K562 (cell line): Measurements from ENCODE around the gene ZFP3. TPM values are rescaled to one million over a fixed set of nuclear protein-coding genes. Genes with fewer than 3 reads are reported as not detected.

Experiments
- ATAC-seq: fragments of 200-7000 bp; cut with Tn5 transposase; 3 replicates; pipeline ENCODE4 v1.9.1; 2020; ENCODE audit warnings: moderate library complexity
- BruUV-seq: library from RNA; stranded (reverse); fragments of 400-500 nt; replicated peaks from 2 replicates; lab custom pipeline; 2021; lab: Mats Ljungman, UMichigan
- CTCF ChIA-PET: fragments of 300-600 bp; formaldehyde crosslinking; extraction: SDS; loops from one replicate; lab custom pipeline; 2021; ENCODE audit warnings: low intra/inter-chr PET ratio; lab: Yijun Ruan, JAX
- POLR2A ChIA-PET: fragments of 300-600, 350-650 bp; sonication (Branson Sonifier 250); formaldehyde crosslinking; extraction: SDS; loops from one replicate; lab custom pipeline; 2021; ENCODE audit warnings: antibody characterized with exemption, inconsistent platforms; lab: Yijun Ruan, JAX
- DNase-seq, 4 experiments: peaks; one replicate each; pipeline versions ENCODE4 v3.0.0 to v3.0.0-alpha.2; 2011 to 2018; ENCODE audit warnings: low spot score in 3 of 4, mixed read lengths in 3 of 4; ENCODE audit errors: extremely low read depth in 1 of 4
- FAIRE-seq: peaks from 2 replicates; lab custom pipeline; 2011; peaks lifted over from hg19 to GRCh38; lab: Jason Lieb, UNC
- H2AFZ ChIP-seq: 2 replicates; pipeline ENCODE4 v1.6.0; 2011; ENCODE audit warnings: low read depth, low read length, control low read depth, inconsistent platforms
- H3K27ac ChIP-seq: fragments of 200-600 bp; 3 replicates; pipeline ENCODE4 v1.8.0; 2011; ENCODE audit warnings: low read depth, mild to moderate bottlenecking, control low read depth, inconsistent platforms, low read length, moderate library complexity, mixed read lengths; ENCODE audit errors: extremely low read depth
- H3K27me3 ChIP-seq, 2 experiments: fragments of 300-600 bp in 1 of 2; 2 replicates in 1 of 2; 3 replicates in 1 of 2; pipeline versions ENCODE4 v1.6.0 to v1.8.0; 2011; ENCODE audit warnings: inconsistent platforms in 2 of 2, low read length in 2 of 2, mild to moderate bottlenecking in 1 of 2, mixed read lengths in 1 of 2, moderate library complexity in 1 of 2; ENCODE audit not compliant: control insufficient read depth in 2 of 2, insufficient read depth in 2 of 2
- H3K36me3 ChIP-seq: fragments of 300-600 bp; 3 replicates; pipeline ENCODE4 v1.8.0; 2011; ENCODE audit warnings: mild to moderate bottlenecking, low read length, inconsistent platforms; ENCODE audit not compliant: control insufficient read depth, insufficient read depth
- H3K4me1 ChIP-seq, 2 experiments: fragments of 200-600 bp in 1 of 2; replicated peaks in 1 of 2; 2 replicates in 1 of 2; 3 replicates in 1 of 2; pipeline versions ENCODE4 v1.5.1 to v1.8.0; 2011; ENCODE audit warnings: inconsistent platforms in 2 of 2, low read length in 2 of 2, mild to moderate bottlenecking in 1 of 2, mixed read lengths in 1 of 2, moderate library complexity in 1 of 2; ENCODE audit not compliant: control insufficient read depth in 2 of 2, insufficient read depth in 2 of 2
- H3K4me2 ChIP-seq: 2 replicates; pipeline ENCODE4 v1.6.1; 2011; ENCODE audit warnings: low read length, control low read depth, inconsistent platforms, mixed read lengths; ENCODE audit not compliant: insufficient read depth
- H3K4me3 ChIP-seq: fragments of 200-600 bp; sonication (generic), shearing (Covaris generic); 2 replicates; pipeline ENCODE4 v1.5.1; 2016; ENCODE audit warnings: control low read depth, inconsistent platforms
- H3K79me2 ChIP-seq: fragments of 200-600 bp; 3 replicates; pipeline ENCODE4 v1.8.0; 2011; ENCODE audit warnings: low read length, inconsistent platforms; ENCODE audit not compliant: control insufficient read depth, insufficient read depth
- H3K9ac ChIP-seq, 2 experiments: 2 replicates each; pipeline versions ENCODE4 v1.6.0 to v1.6.1; 2011; ENCODE audit warnings: low read depth in 2 of 2, low read length in 2 of 2, control low read depth in 1 of 2, inconsistent platforms in 1 of 2, mild to moderate bottlenecking in 1 of 2, mixed read lengths in 1 of 2; ENCODE audit not compliant: insufficient read depth in 1 of 2
- H3K9me1 ChIP-seq: one replicate; pipeline ENCODE4 v1.6.0; 2011; ENCODE audit warnings: inconsistent platforms, mild to moderate bottlenecking, low read length, moderate library complexity; ENCODE audit not compliant: control insufficient read depth, insufficient read depth
- H3K9me3 ChIP-seq: replicated peaks from 2 replicates; pipeline ENCODE4 v1.5.1; 2011; ENCODE audit warnings: low read depth, low read length, inconsistent platforms; ENCODE audit not compliant: control insufficient read depth, insufficient read depth
- H4K20me1 ChIP-seq: replicated peaks from 2 replicates; pipeline ENCODE4 v1.6.1; 2011; ENCODE audit warnings: low read length, inconsistent platforms, mixed read lengths; ENCODE audit not compliant: control insufficient read depth, insufficient read depth
- BCL6 ChIP-seq: fragments of 250-450 bp; sonication (Bioruptor Pico); IDR thresholded peaks from 2 replicates; pipeline ENCODE4 v1.4.0; 2020
- E2F6 ChIP-seq, 2 experiments: IDR thresholded peaks; 2 replicates each; pipeline ENCODE4 v1.6.1; 2011; ENCODE audit warnings: borderline replicate concordance in 1 of 2, control low read depth in 1 of 2, low read depth in 1 of 2, low read length in 1 of 2, mild to moderate bottlenecking in 1 of 2, mixed read lengths in 1 of 2, moderate library complexity in 1 of 2; ENCODE audit not compliant: insufficient read depth in 1 of 2, insufficient read length in 1 of 2, poor library complexity in 1 of 2, severe bottlenecking in 1 of 2; ENCODE audit errors: extremely low read depth in 1 of 2
- ELK3 ChIP-seq: fragments of 450-650 bp; formaldehyde crosslinking; IDR thresholded peaks from 2 replicates; pipeline ENCODE4 v1.4.0; 2020; ENCODE audit warnings: mild to moderate bottlenecking
- FOXK2 ChIP-seq, 2 experiments: fragments of 450-650 bp; IDR thresholded peaks in 1 of 2; conservative IDR thresholded peaks in 1 of 2; 2 replicates each; pipeline ENCODE4 v1.6.1; 2016; ENCODE audit warnings: low read depth in 2 of 2, mild to moderate bottlenecking in 1 of 2
- GTF3C2 ChIP-seq: IDR thresholded peaks from 3 replicates; pipeline ENCODE4 v1.6.1; 2011; ENCODE audit warnings: borderline replicate concordance, mild to moderate bottlenecking, moderate library complexity; ENCODE audit not compliant: insufficient read length; ENCODE audit errors: extremely low read depth
- MTA2 ChIP-seq: fragments of 450-650 bp; IDR thresholded peaks from 2 replicates; pipeline ENCODE4 v1.6.1; 2016; ENCODE audit warnings: low read depth
- NCOA2 ChIP-seq, 2 experiments: fragments of 450-650 bp; IDR thresholded peaks; 2 replicates each; pipeline ENCODE4 v1.6.1; 2018; ENCODE audit warnings: mild to moderate bottlenecking in 2 of 2, moderate library complexity in 1 of 2; ENCODE audit not compliant: partially characterized antibody in 2 of 2
- SLC30A9 ChIP-seq: fragments of 250-450 bp; sonication (Bioruptor Pico); IDR thresholded peaks from 2 replicates; pipeline ENCODE4 v1.8.0; 2022; ENCODE audit warnings: mild to moderate bottlenecking, moderate library complexity
- ZBTB5 ChIP-seq: fragments of 450-650 bp; IDR thresholded peaks from 2 replicates; pipeline ENCODE4 v1.6.1; 2017; ENCODE audit warnings: antibody characterized with exemption
- ZEB2 ChIP-seq: fragments of 450-650 bp; IDR thresholded peaks from 2 replicates; pipeline ENCODE4 v1.6.1; 2016
- ZNF263 ChIP-seq: sonication (generic); formaldehyde crosslinking; IDR thresholded peaks from 2 replicates; pipeline ENCODE4 v1.8.0; 2022; ENCODE audit warnings: mild to moderate bottlenecking, missing genetic modification reagents, borderline replicate concordance
- ZNF431 ChIP-seq: sonication (generic); formaldehyde crosslinking; IDR thresholded peaks from 2 replicates; pipeline ENCODE4 v1.8.0; 2022; ENCODE audit warnings: mild to moderate bottlenecking, missing genetic modification reagents
- ZNF584 ChIP-seq: fragments of 200-800 bp; sonication (Bioruptor generic); IDR thresholded peaks from 2 replicates; pipeline ENCODE4 v1.6.1; 2016; ENCODE audit warnings: low read depth, mild to moderate bottlenecking, missing genetic modification characterization, missing compliant biosample characterization
- ZNF668 ChIP-seq: fragments of 250-450 bp; sonication (Bioruptor Pico); IDR thresholded peaks from 2 replicates; pipeline ENCODE4 v1.8.0; 2022; ENCODE audit warnings: mild to moderate bottlenecking, inconsistent platforms
- WGBS: fragments of 100-300 bp; shearing (Covaris generic); methylation state at CpG from one replicate; pipeline ENCODE4 v1.1.6; 2016; ENCODE audit warnings: low coverage, mixed read lengths; ENCODE audit not compliant: insufficient coverage; ENCODE audit errors: missing lambda C conversion rate; 5-methylcytosine and 5-hydroxymethylcytosine counted together
- in situ Hi-C: fragments of 300-500 bp; cut with MboI; formaldehyde crosslinking; loops from 4 replicates; pipeline ENCODE4 v1.15.0; 2018; ENCODE audit warnings: inconsistent platforms, mixed read lengths
- intact Hi-C: fragments of 100-400 bp; cut with micrococcal nuclease; formaldehyde crosslinking; loops from 2 replicates; pipeline ENCODE4 v1.14.2; 2022
- polyA plus RNA-seq, 8 experiments: library from polyadenylated mRNA; depleted of rRNA in 4 of 8; stranded (reverse) in 5 of 8; unstranded in 3 of 8; fragments of >200 nt; fragmentation: Nextera tagmentation in 2 of 8; fragmentation: Illumina TruSeq in 1 of 8; extraction: Ambion mirVana in 2 of 8; extraction: Trizol in 1 of 8; gene quantifications; 2 replicates each; pipeline versions ENCODE4 v1.2.1 to v1.2.3, GENCODE V29; 2011 to 2014; ENCODE audit warnings: inconsistent platforms in 1 of 8, missing spikeins in 1 of 8
- total RNA-seq, 7 experiments: library from RNA; depleted of rRNA in 6 of 7; stranded (reverse); fragments of >200 nt in 6 of 7; fragmentation: Illumina TruSeq in 2 of 7; extraction: Trizol in 2 of 7; gene quantifications; 2 replicates each; pipeline versions ENCODE4 v1.2.1 to v1.2.3, GENCODE V29; 2011 to 2021; ENCODE audit warnings: low replicate concordance in 1 of 7

The ZFP3 gene
- total and polyA plus RNA-seq, 9 of the 15 experiments (the other 6 are each of a cell fraction or from before 2014, with no cell fraction given): 0.04 TPM; not detected in 8

- no TSS peak for BruUV-seq
- no peak overlapping the region for H3K4me3 ChIP-seq
- H3K79me2 ChIP-seq: no peaks in the 10 kb centered on the region
- ChIA-PET CTCF (no interaction called here), POLR2A (no interaction called here)
- H3K9ac ChIP-seq: no peak overlapping the region
- no peaks in the 10 kb centered on the region; a peak in 1 of 5 replicates for H3K4me1 ChIP-seq
- H3K27ac ChIP-seq: no peak overlapping the region
- FAIRE-seq (no peak), DNase-seq (no peak), ATAC-seq (no peak)
- in situ Hi-C loops (no loop called here), intact Hi-C loops (no loop called here)
- no peaks in the 10 kb centered on the region for H3K27me3 ChIP-seq
- no peaks in the 10 kb centered on the region for H3K9me3 ChIP-seq
- no peaks in the 10 kb centered on the region for H4K20me1 ChIP-seq
- 8% methylated on average over 2 of the region's 2 CpGs for WGBS
- no peak overlapping the region for H2AFZ ChIP-seq
- H3K36me3 ChIP-seq: no peaks in the 10 kb centered on the region
- H3K9me1 ChIP-seq: no peaks in the 10 kb centered on the region
- H3K4me2 ChIP-seq: no peak overlapping the region
- no peak for TF ChIP-seq ZNF431
- TF ChIP-seq ELK3 (CRISPR knock-in tag): no peak
- no peak for TF ChIP-seq ZNF668 (CRISPR knock-in tag)
- no peak for TF ChIP-seq GTF3C2
- no peak for TF ChIP-seq NCOA2 (IDR thresholded peaks at IDR 0.05; ENCODE audit: partially characterized antibody in 2 of 2)
- no peak for TF ChIP-seq E2F6 (IDR thresholded peaks at IDR 0.05; ENCODE audit: borderline replicate concordance in 1 of 2, extremely low read depth in 1 of 2, insufficient read depth in 1 of 2, insufficient read length in 1 of 2, low read depth in 1 of 2, low read length in 1 of 2, poor library complexity in 1 of 2, severe bottlenecking in 1 of 2)
- TF ChIP-seq ZEB2: no peak
- TF ChIP-seq FOXK2 (conservative IDR thresholded peaks at IDR 0.05 in 1 of 2, IDR thresholded peaks at IDR 0.05 in 1 of 2; ENCODE audit: low read depth in 2 of 2): no peak
- no peak for TF ChIP-seq SLC30A9 (CRISPR knock-in tag)
- no peak for TF ChIP-seq BCL6 (CRISPR knock-in tag)
- no peak for TF ChIP-seq ZNF263 (CRISPR knock-in tag)
- no peak for TF ChIP-seq MTA2
- no peak for TF ChIP-seq ZBTB5
- no peak for TF ChIP-seq ZNF584
Observed at GRCh38 chr17:5047446-5047845, 30.8 kb upstream of the ZFP3 start.
